Endothelial cell of umbilical vein (primary cell): ENCODE results near the gene MGAT5. TPM values are rescaled to one million over a fixed set of nuclear protein-coding genes. Genes with fewer than 3 reads are reported as not detected.

ENCODE experiments used
- BruUV-seq: library from RNA; stranded (reverse); fragments of 400-500 nt; replicated peaks from 2 replicates; lab custom pipeline; 2021; lab: Mats Ljungman, UMichigan
- CTCF ChIA-PET: fragments of 300-600, 350-600 bp; sonication (Branson Sonifier 250); formaldehyde crosslinking; loops from one replicate; lab custom pipeline; 2021; ENCODE audit warnings: antibody characterized with exemption, inconsistent platforms; lab: Charles Lee
- POLR2A ChIA-PET: fragments of 300-600, 350-600 bp; sonication (Branson Sonifier 250); formaldehyde crosslinking; loops from one replicate; lab custom pipeline; 2021; ENCODE audit warnings: antibody characterized with exemption, inconsistent platforms; lab: Charles Lee
- DNase-seq: peaks from one replicate; pipeline ENCODE4 v3.0.0-alpha.2; 2011; ENCODE audit warnings: low read depth, low spot score
- FAIRE-seq: peaks from 2 replicates; lab custom pipeline; 2011; peaks lifted over from hg19 to GRCh38; lab: Jason Lieb, UNC
- H2AFZ ChIP-seq: 2 replicates; pipeline ENCODE4 v1.6.0; 2012; ENCODE audit warnings: low read depth, low read length, control low read depth, inconsistent platforms
- H3K27ac ChIP-seq: 2 replicates; pipeline ENCODE4 v1.5.1; 2011; ENCODE audit warnings: low read depth, mild to moderate bottlenecking, control low read depth, low read length, moderate library complexity; ENCODE audit not compliant: insufficient read depth
- H3K27me3 ChIP-seq, 2 experiments: 2 replicates each; pipeline versions ENCODE4 v1.6.0 to v1.6.1; 2011; ENCODE audit warnings: low read length in 2 of 2, mixed read lengths in 1 of 2; ENCODE audit not compliant: control insufficient read depth in 2 of 2, insufficient read depth in 2 of 2
- H3K36me3 ChIP-seq, 2 experiments: 2 replicates in 1 of 2; 3 replicates in 1 of 2; pipeline ENCODE4 v1.5.1; 2011; ENCODE audit warnings: low read length in 2 of 2, mild to moderate bottlenecking in 1 of 2, moderate library complexity in 1 of 2; ENCODE audit not compliant: control insufficient read depth in 2 of 2, insufficient read depth in 2 of 2; ENCODE audit errors: extremely low read depth in 1 of 2
- H3K4me1 ChIP-seq: 3 replicates; pipeline ENCODE4 v1.5.1; 2011; ENCODE audit warnings: mild to moderate bottlenecking, low read length; ENCODE audit not compliant: control insufficient read depth, insufficient read depth; ENCODE audit errors: extremely low read depth
- H3K4me2 ChIP-seq: 2 replicates; pipeline ENCODE4 v1.6.1; 2011; ENCODE audit warnings: low read length, control low read depth, mixed read lengths; ENCODE audit not compliant: insufficient read depth
- H3K4me3 ChIP-seq, 3 experiments: fragments of 200-600 bp in 1 of 3; sonication (generic), shearing (Covaris generic) in 1 of 3; replicated peaks in 1 of 3; 2 replicates each; pipeline ENCODE4 v1.5.1; 2011 to 2016; ENCODE audit warnings: control low read depth in 3 of 3, low read length in 3 of 3, mild to moderate bottlenecking in 2 of 3, inconsistent platforms in 1 of 3, low read depth in 1 of 3, moderate library complexity in 1 of 3; ENCODE audit not compliant: insufficient read depth in 1 of 3
- H3K79me2 ChIP-seq: 2 replicates; pipeline ENCODE4 v1.6.0; 2012; ENCODE audit warnings: low read length, inconsistent platforms; ENCODE audit not compliant: control insufficient read depth, insufficient read depth
- H3K9ac ChIP-seq: replicated peaks from 2 replicates; pipeline ENCODE3; 2011; ENCODE audit warnings: low read length, control low read depth; ENCODE audit not compliant: insufficient read depth; ENCODE audit errors: extremely low read depth
- H3K9me1 ChIP-seq: replicated peaks from 3 replicates; pipeline ENCODE4 v1.6.0; 2011; ENCODE audit warnings: mild to moderate bottlenecking, low read length; ENCODE audit not compliant: control insufficient read depth, insufficient read depth; ENCODE audit errors: extremely low read depth
- H3K9me3 ChIP-seq: replicated peaks from 2 replicates; pipeline ENCODE4 v1.5.1; 2012; ENCODE audit warnings: low read length, inconsistent platforms; ENCODE audit not compliant: control insufficient read depth, insufficient read depth
- H4K20me1 ChIP-seq: replicated peaks from 2 replicates; pipeline ENCODE3; 2011; ENCODE audit warnings: mild to moderate bottlenecking, low read length; ENCODE audit not compliant: control insufficient read depth, insufficient read depth; ENCODE audit errors: extremely low read depth
- FOS ChIP-seq: IDR thresholded peaks from 2 replicates; pipeline ENCODE4 v1.6.1; 2011; ENCODE audit warnings: mild to moderate bottlenecking, low read length, moderate library complexity, borderline replicate concordance; ENCODE audit not compliant: insufficient read depth
- MYC ChIP-seq: IDR thresholded peaks from one replicate; pipeline ENCODE4 v1.6.1; 2011; ENCODE audit warnings: mild to moderate bottlenecking, low read depth, low read length
- dilution Hi-C: fragments of 300-500 bp; cut with MboI; formaldehyde crosslinking; loops from one replicate; pipeline ENCODE4 v1.15.0; 2019; ENCODE audit warnings: low sequenced_read_pairs; ENCODE audit not compliant: extremely low pct_ligation_motif_present
- intact Hi-C: fragments of 100-400 bp; cut with micrococcal nuclease; formaldehyde crosslinking; loops from one replicate; pipeline ENCODE4 v1.10.0; 2022
- polyA plus RNA-seq, 4 experiments: library from polyadenylated mRNA; depleted of rRNA in 3 of 4; stranded (reverse) in 3 of 4; unstranded in 1 of 4; fragments of >200 nt; gene quantifications; 2 replicates each; pipeline versions ENCODE4 v1.2.1 to v1.2.3, GENCODE V29; 2011 to 2012; ENCODE audit warnings: missing spikeins in 1 of 4
- total RNA-seq: library from RNA; stranded (reverse); gene quantifications from 2 replicates; pipeline ENCODE4 v1.2.3, GENCODE V29; 2021

Gene MGAT5
- total and polyA plus RNA-seq, 2 donors (not counting 3 experiments of a cell fraction or from before 2014, with no cell fraction given): 17.7 to 84.1 TPM

DNA sequence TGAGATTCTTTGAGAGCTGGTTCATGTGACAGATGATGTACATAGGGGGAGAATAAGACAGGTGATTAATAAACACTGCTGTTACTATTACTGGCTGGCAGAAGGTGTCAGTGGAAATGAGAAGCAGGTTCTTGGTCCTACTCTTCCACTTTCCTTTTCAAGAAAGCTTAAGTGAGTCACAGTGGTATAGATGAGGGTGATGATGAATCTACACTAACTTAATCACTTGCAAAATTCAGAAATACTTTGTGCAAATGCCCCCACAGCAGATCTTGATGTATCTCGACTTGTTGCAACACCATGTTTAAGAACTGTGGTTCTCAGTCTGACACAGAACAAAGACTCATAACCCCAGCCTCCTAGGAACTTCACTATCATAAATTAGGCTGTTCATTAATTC lies 35.9 kb upstream of the MGAT5 start:
- no peak overlapping the region for H3K27ac ChIP-seq

GRCh38 chr2:134218414-134218813 lies 35.5 kb upstream of the MGAT5 start:
- Histone ChIP-seq H3K27ac (no peak overlapping the region), H3K4me2 (no peak overlapping the region), H3K9me1 (no peaks in the 10 kb centered on the region), H3K9me3 (no peaks in the 10 kb centered on the region), H3K9ac (no peak overlapping the region), H3K4me1 (no peaks in the 10 kb centered on the region), H3K27me3 (no peaks in the 10 kb centered on the region), H3K36me3 (peaks cover 0 to 2% of the 10 kb centered on the region in 2 experiments), H3K4me3 (no peak overlapping the region), H4K20me1 (peaks cover 7% of the 10 kb centered on the region), H2AFZ (no peak overlapping the region), H3K79me2 (peaks cover 9% of the 10 kb centered on the region)
- no TSS peak for BruUV-seq
- TF ChIP-seq FOS: no peak
- POLR2A ChIA-PET: no interaction called here
- no peak for DNase-seq
- dilution Hi-C loops: no loop called here
- intact Hi-C loops: no loop called here
- FAIRE-seq: no peak
- CTCF ChIA-PET: interaction anchor here (1.2 kb wide), 1 partner anchor 27 kb away, joined by 4 read pairs; no protein-coding TSS in a partner anchor

More for the DNA sequence above, 35.9 kb upstream of the MGAT5 start:
- no peak for TF ChIP-seq MYC
- Histone ChIP-seq H2AFZ (no peak overlapping the region), H3K9ac (no peak overlapping the region), H3K79me2 (peaks cover 9% of the 10 kb centered on the region), H3K9me1 (no peaks in the 10 kb centered on the region), H3K4me3 (no peak overlapping the region), H3K36me3 (peaks cover 0 to 2% of the 10 kb centered on the region in 2 experiments), H3K4me1 (no peaks in the 10 kb centered on the region), H3K9me3 (no peaks in the 10 kb centered on the region), H3K27me3 (no peaks in the 10 kb centered on the region), H3K4me2 (no peak overlapping the region), H4K20me1 (peaks cover 7% of the 10 kb centered on the region)
- intact Hi-C loops (no loop called here), dilution Hi-C loops (no loop called here)
- ChIA-PET CTCF (no interaction called here), POLR2A (no interaction called here)
- FAIRE-seq: peak; percentile 15
- BruUV-seq: no TSS peak
- DNase-seq: no peak
